WTC11 (cell line): Measurements from ENCODE around the gene PFKP. TPM values are rescaled to one million over a fixed set of nuclear protein-coding genes. Genes with fewer than 3 reads are reported as not detected.

Experiments used
- ATAC-seq: fragments of 200-7000 bp; cut with Tn5 transposase; 2 replicates; pipeline ENCODE4 v1.10.0; 2021; ENCODE audit warnings: mild to moderate bottlenecking, moderate library complexity
- CTCF ChIA-PET: fragments of 300-600 bp; sonication (Branson Sonifier 250); formaldehyde crosslinking; loops from one replicate; lab custom pipeline; 2021; ENCODE audit warnings: antibody characterized with exemption; lab: Charles Lee
- POLR2A ChIA-PET: fragments of 350-600 bp; sonication (Branson Sonifier 250); formaldehyde crosslinking; loops from one replicate; lab custom pipeline; 2021; ENCODE audit warnings: antibody characterized with exemption; lab: Charles Lee
- DNase-seq: peaks from one replicate; pipeline ENCODE4 v3.0.0; 2021; ENCODE audit warnings: low spot score
- H3K27ac Mint-ChIP-seq: 2 replicates; pipeline ENCODE4 v1.8.0; 2021; ENCODE audit warnings: mixed read lengths
- H3K27me3 Mint-ChIP-seq: 2 replicates; pipeline ENCODE4 v1.8.0; 2021; ENCODE audit warnings: low read depth, mild to moderate bottlenecking, moderate library complexity, mixed read lengths
- H3K36me3 Mint-ChIP-seq: 2 replicates; pipeline ENCODE4 v1.8.0; 2021; ENCODE audit warnings: mixed read lengths
- H3K4me1 Mint-ChIP-seq: 2 replicates; pipeline ENCODE4 v1.8.0; 2022; ENCODE audit warnings: mixed read lengths
- H3K4me3 Mint-ChIP-seq: 2 replicates; pipeline ENCODE4 v1.8.0; 2021; ENCODE audit warnings: mild to moderate bottlenecking, moderate library complexity, mixed read lengths
- H3K9me3 Mint-ChIP-seq: 2 replicates; pipeline ENCODE4 v1.8.0; 2021; ENCODE audit warnings: mixed read lengths
- AR ChIP-seq: fragments of 250-450 bp; sonication (Bioruptor Pico); IDR thresholded peaks from 2 replicates; pipeline ENCODE4 v1.9.0; 2021; ENCODE audit warnings: mild to moderate bottlenecking
- ATF1 ChIP-seq: sonication (generic); formaldehyde crosslinking; IDR thresholded peaks from 2 replicates; pipeline ENCODE4 v1.8.1; 2023; ENCODE audit warnings: mild to moderate bottlenecking, moderate library complexity, missing genetic modification reagents
- ATF3 ChIP-seq: sonication (generic); formaldehyde crosslinking; conservative IDR thresholded peaks from 2 replicates; pipeline ENCODE4 v1.8.1; 2022; ENCODE audit warnings: mild to moderate bottlenecking, missing genetic modification reagents
- CREM ChIP-seq: sonication (generic); formaldehyde crosslinking; IDR thresholded peaks from 2 replicates; pipeline ENCODE4 v1.8.1; 2022; ENCODE audit warnings: mild to moderate bottlenecking, missing genetic modification reagents, moderate library complexity
- E2F1 ChIP-seq: sonication (generic); formaldehyde crosslinking; IDR thresholded peaks from 2 replicates; pipeline ENCODE4 v1.8.0; 2022; ENCODE audit warnings: mild to moderate bottlenecking, missing genetic modification reagents
- E2F4 ChIP-seq: sonication (generic); formaldehyde crosslinking; IDR thresholded peaks from 2 replicates; pipeline ENCODE4 v1.8.1; 2022; ENCODE audit warnings: low read depth, mild to moderate bottlenecking, moderate library complexity, missing genetic modification reagents, borderline replicate concordance
- FOXJ3 ChIP-seq: sonication (generic); formaldehyde crosslinking; IDR thresholded peaks from 2 replicates; pipeline ENCODE4 v1.9.0; 2021; ENCODE audit warnings: missing genetic modification reagents, mild to moderate bottlenecking, borderline replicate concordance
- FOXK1 ChIP-seq: sonication (generic); formaldehyde crosslinking; IDR thresholded peaks from 2 replicates; pipeline ENCODE4 v1.8.0; 2022; ENCODE audit warnings: mild to moderate bottlenecking, moderate library complexity, missing genetic modification reagents
- HMGXB4 ChIP-seq: sonication (generic); formaldehyde crosslinking; IDR thresholded peaks from 2 replicates; pipeline ENCODE4 v1.8.1; 2023; ENCODE audit warnings: mild to moderate bottlenecking, moderate library complexity, missing genetic modification reagents
- MXD4 ChIP-seq: fragments of 250-450 bp; sonication (Bioruptor Pico); IDR thresholded peaks from 2 replicates; pipeline ENCODE4 v1.8.0; 2021; ENCODE audit warnings: mild to moderate bottlenecking, moderate library complexity, borderline replicate concordance
- NFATC4 ChIP-seq: fragments of 250-450 bp; sonication (Bioruptor Pico); IDR thresholded peaks from 2 replicates; pipeline ENCODE4 v1.9.0; 2021; ENCODE audit warnings: mild to moderate bottlenecking
- PRDM15 ChIP-seq: sonication (generic); formaldehyde crosslinking; IDR thresholded peaks from 2 replicates; pipeline ENCODE4 v1.8.0; 2022; ENCODE audit warnings: missing genetic modification reagents
- STAT6 ChIP-seq: sonication (generic); formaldehyde crosslinking; conservative IDR thresholded peaks from 2 replicates; pipeline ENCODE4 v1.8.1; 2023; ENCODE audit warnings: mild to moderate bottlenecking, low read depth, missing genetic modification reagents, moderate library complexity
- TCF7 ChIP-seq: sonication (generic); formaldehyde crosslinking; IDR thresholded peaks from 2 replicates; pipeline ENCODE4 v1.8.0; 2022; ENCODE audit warnings: mild to moderate bottlenecking, low read depth, missing genetic modification reagents, moderate library complexity
- USF1 ChIP-seq: sonication (generic); formaldehyde crosslinking; IDR thresholded peaks from 2 replicates; pipeline ENCODE4 v1.8.0; 2022; ENCODE audit warnings: mild to moderate bottlenecking, missing genetic modification reagents
- ZMAT4 ChIP-seq: fragments of 250-450 bp; sonication (Bioruptor Pico); IDR thresholded peaks from 2 replicates; pipeline ENCODE4 v1.9.0; 2021; ENCODE audit warnings: mild to moderate bottlenecking
- ZNF121 ChIP-seq: sonication (generic); formaldehyde crosslinking; IDR thresholded peaks from 2 replicates; pipeline ENCODE4 v1.8.0; 2023; ENCODE audit warnings: missing genetic modification reagents
- ZNF232 ChIP-seq: sonication (generic); formaldehyde crosslinking; IDR thresholded peaks from 2 replicates; pipeline ENCODE4 v1.8.0; 2022; ENCODE audit warnings: mild to moderate bottlenecking, missing genetic modification reagents
- total RNA-seq: library from RNA; stranded (reverse); gene quantifications from 3 replicates; pipeline ENCODE4 v1.2.3, GENCODE V29; 2021

The PFKP gene
- total RNA-seq, 1 experiment from 2014 or later: 127 TPM

- H3K4me1 Mint-ChIP-seq: peaks cover 41% of the 10 kb centered on the region
- no peak for TF ChIP-seq PRDM15
- no peak for TF ChIP-seq ZNF232 (CRISPR knock-in tag)
- no peak for TF ChIP-seq STAT6
- no peak for TF ChIP-seq HMGXB4 (CRISPR knock-in tag)
- TF ChIP-seq ATF3: no peak
- no peak for TF ChIP-seq FOXK1 (CRISPR knock-in tag)
- TF ChIP-seq USF1 (CRISPR knock-in tag): no peak
- TF ChIP-seq CREM: no peak
- no peak for TF ChIP-seq E2F4 (CRISPR knock-in tag)
- no peak for TF ChIP-seq MXD4 (CRISPR knock-in tag)
- no peak for TF ChIP-seq NFATC4 (CRISPR knock-in tag)
- no peak for TF ChIP-seq ZMAT4 (CRISPR knock-in tag)
- no peak for TF ChIP-seq E2F1
- TF ChIP-seq ATF1: no peak
- no peak for TF ChIP-seq TCF7
- TF ChIP-seq ZNF121 (CRISPR knock-in tag): no peak
- no peak for TF ChIP-seq AR (CRISPR knock-in tag)
- TF ChIP-seq FOXJ3 (CRISPR knock-in tag): no peak
- POLR2A ChIA-PET: no interaction called here
- ATAC-seq: no peak
- no peak overlapping the region for H3K27ac Mint-ChIP-seq
- H3K9me3 Mint-ChIP-seq: no peaks in the 10 kb centered on the region
- no peak for DNase-seq
- H3K36me3 Mint-ChIP-seq: peaks cover 46% of the 10 kb centered on the region
- no peaks in the 10 kb centered on the region for H3K27me3 Mint-ChIP-seq
- CTCF ChIA-PET: no interaction called here
- no peak overlapping the region for H3K4me3 Mint-ChIP-seq
Observed at GRCh38 chr10:3098689-3099088, 31.3 kb downstream of the PFKP start.
